Measurements from ENCODE around the gene PLA2G2E.
"Not testable (repeated sequence)": the region's sequence is repeated elsewhere in the genome, so short reads cannot be mapped to it uniquely, and the experiment has no call there.

The PLA2G2E gene

GRCh38 chr1:19932866-19933265 lies 9.4 kb upstream of the PLA2G2E start:
- DNase-seq (ENCODE audit: low read depth in 2 of 2): no peak

- DNase-seq (ENCODE audit: low read depth in 2 of 2): not testable (repeated sequence)
Observed at GRCh38 chr1:19927130-19927421, 3.7 kb upstream of the PLA2G2E start.

- DNase-seq (ENCODE audit: low read depth in 2 of 2): no peak
Observed at GRCh38 chr1:19926296-19927129, 3.1 kb upstream of the PLA2G2E start.

GRCh38 chr1:19925342-19926070 lies 2.1 kb upstream of the PLA2G2E start:
- DNase-seq (ENCODE audit: low read depth in 2 of 2): no peak

GRCh38 chr1:19923953-19924346 lies 533 bp upstream of the PLA2G2E start:
- no peak for DNase-seq (ENCODE audit: low read depth in 2 of 2)

- DNase-seq (ENCODE audit: low read depth in 2 of 2): no peak
Observed at GRCh38 chr1:19922015-19922688, 1.3 kb downstream of the PLA2G2E start.

- no peak for DNase-seq (ENCODE audit: low read depth in 2 of 2)
Observed at GRCh38 chr1:19921310-19921709, 2.1 kb downstream of the PLA2G2E start.

GRCh38 chr1:19920132-19920710 lies 3.2 kb downstream of the PLA2G2E start:
- DNase-seq (ENCODE audit: low read depth in 2 of 2): no peak

- DNase-seq (ENCODE audit: low read depth in 2 of 2): peak; percentile 58 to 76
Observed at GRCh38 chr1:19918057-19918456, 5.4 kb downstream of the PLA2G2E start.

- DNase-seq (ENCODE audit: low read depth in 2 of 2): no peak
Observed at GRCh38 chr1:19910650-19911049, 12.8 kb downstream of the PLA2G2E start.

- no peak for DNase-seq (ENCODE audit: low read depth in 2 of 2)
Observed at GRCh38 chr1:19909971-19910370, 13.4 kb downstream of the PLA2G2E start.

GRCh38 chr1:19909392-19909791 lies 14.0 kb downstream of the PLA2G2E start:
- no peak for DNase-seq (ENCODE audit: low read depth in 2 of 2)

- DNase-seq (ENCODE audit: low read depth in 2 of 2): no peak
Observed at GRCh38 chr1:19907456-19907855, 16.0 kb downstream of the PLA2G2E start.

- no peak for DNase-seq (ENCODE audit: low read depth in 2 of 2)
Observed at GRCh38 chr1:19903621-19904020, 19.8 kb downstream of the PLA2G2E start.

- DNase-seq (ENCODE audit: low read depth in 2 of 2): no peak
Observed at GRCh38 chr1:19901653-19902052, 21.8 kb downstream of the PLA2G2E start.

- no peak for DNase-seq (ENCODE audit: low read depth in 2 of 2)
Observed at GRCh38 chr1:19894218-19894617, 29.2 kb downstream of the PLA2G2E start.

GRCh38 chr1:19893687-19894086 lies 29.7 kb downstream of the PLA2G2E start:
- no peak for DNase-seq (ENCODE audit: low read depth in 2 of 2)

GRCh38 chr1:19892628-19893168 lies 30.7 kb downstream of the PLA2G2E start:
- DNase-seq (ENCODE audit: low read depth in 2 of 2): no peak

- no peak for DNase-seq (ENCODE audit: low read depth in 2 of 2)
Observed at GRCh38 chr1:19892129-19892528, 31.3 kb downstream of the PLA2G2E start.

- no peak for DNase-seq (ENCODE audit: low read depth in 2 of 2)
Observed at GRCh38 chr1:19889656-19890055, 33.8 kb downstream of the PLA2G2E start.

- no peak for DNase-seq (ENCODE audit: low read depth in 2 of 2)
Observed at GRCh38 chr1:19888112-19888511, 35.3 kb downstream of the PLA2G2E start.

GRCh38 chr1:19885821-19886220 lies 37.6 kb downstream of the PLA2G2E start:
- no peak for DNase-seq (ENCODE audit: low read depth in 2 of 2)

All from stimulated activated CD4-positive, alpha-beta T cell treated with anti-CD3 and anti-CD28 coated beads, Interleukin-1b, Interleukin-23, amount 100 ng/mL, for 1 hour (primary cell).